Keratinocyte (primary cell): Measurements from ENCODE around the gene KIF3A. TPM values are rescaled to one million over a fixed set of nuclear protein-coding genes. Genes with fewer than 3 reads are reported as not detected.

ENCODE experiments used
- DNase-seq: peaks from one replicate; pipeline ENCODE4 v3.0.0-alpha.2; 2011; ENCODE audit warnings: low read depth, missing footprints, low spot score
- FAIRE-seq: peaks from 2 replicates; lab custom pipeline; 2011; peaks lifted over from hg19 to GRCh38; lab: Jason Lieb, UNC
- H2AFZ ChIP-seq: 2 replicates; pipeline ENCODE4 v1.6.0; 2012; ENCODE audit warnings: low read length, control low read depth, inconsistent platforms; ENCODE audit not compliant: control insufficient read depth
- H3K27ac ChIP-seq: 2 replicates; pipeline ENCODE4 v1.5.1; 2011; ENCODE audit warnings: low read length; ENCODE audit not compliant: control insufficient read depth, insufficient read depth
- H3K27me3 ChIP-seq: 3 replicates; pipeline ENCODE4 v1.6.0; 2011; ENCODE audit warnings: low read length; ENCODE audit not compliant: control insufficient read depth, insufficient read depth; ENCODE audit errors: extremely low read depth
- H3K36me3 ChIP-seq, 2 experiments: 2 replicates in 1 of 2; 3 replicates in 1 of 2; pipeline ENCODE4 v1.5.1; 2011; ENCODE audit warnings: low read length in 2 of 2, mild to moderate bottlenecking in 1 of 2; ENCODE audit not compliant: control insufficient read depth in 2 of 2, insufficient read depth in 2 of 2; ENCODE audit errors: extremely low read depth in 1 of 2
- H3K4me1 ChIP-seq: 3 replicates; pipeline ENCODE4 v1.5.1; 2011; ENCODE audit warnings: low read length; ENCODE audit not compliant: control insufficient read depth, insufficient read depth; ENCODE audit errors: extremely low read depth
- H3K4me2 ChIP-seq: 3 replicates; pipeline ENCODE4 v1.6.0; 2011; ENCODE audit warnings: low read depth, low read length; ENCODE audit not compliant: control insufficient read depth, insufficient read depth; ENCODE audit errors: extremely low read depth
- H3K4me3 ChIP-seq, 3 experiments: fragments of 200-600 bp in 1 of 3; sonication (generic) in 1 of 3; 2 replicates in 2 of 3; 3 replicates in 1 of 3; pipeline ENCODE4 v1.5.1; 2011 to 2016; ENCODE audit warnings: low read length in 3 of 3, mild to moderate bottlenecking in 3 of 3, control low read depth in 2 of 3, inconsistent platforms in 1 of 3, low read depth in 1 of 3, mixed read lengths in 1 of 3, mixed run types in 1 of 3, moderate library complexity in 1 of 3; ENCODE audit not compliant: control insufficient read depth in 2 of 3, insufficient read depth in 2 of 3; ENCODE audit errors: extremely low read depth in 1 of 3
- H3K79me2 ChIP-seq: 2 replicates; pipeline ENCODE4 v1.6.0; 2012; ENCODE audit warnings: low read length; ENCODE audit not compliant: control insufficient read depth, insufficient read depth
- H3K9ac ChIP-seq: 3 replicates; pipeline ENCODE4 v1.6.0; 2011; ENCODE audit warnings: low read length; ENCODE audit not compliant: control insufficient read depth, insufficient read depth; ENCODE audit errors: extremely low read depth
- H3K9me1 ChIP-seq: 3 replicates; pipeline ENCODE4 v1.6.0; 2011; ENCODE audit warnings: low read length; ENCODE audit not compliant: control insufficient read depth, insufficient read depth; ENCODE audit errors: extremely low read depth
- H3K9me3 ChIP-seq: 2 replicates; pipeline ENCODE4 v1.5.1; 2012; ENCODE audit warnings: low read depth, low read length; ENCODE audit not compliant: control insufficient read depth
- H4K20me1 ChIP-seq: 3 replicates; pipeline ENCODE4 v1.6.0; 2011; ENCODE audit warnings: low read length; ENCODE audit not compliant: control insufficient read depth, insufficient read depth; ENCODE audit errors: extremely low read depth
- CTCF ChIP-seq, 3 experiments: IDR thresholded peaks in 1 of 3; conservative IDR thresholded peaks in 1 of 3; optimal IDR thresholded peaks in 1 of 3; 2 replicates in 2 of 3; 3 replicates in 1 of 3; pipeline versions ENCODE3 to v1.5.1; 2011; ENCODE audit warnings: low read length in 3 of 3, mild to moderate bottlenecking in 3 of 3, moderate library complexity in 2 of 3, control low read depth in 1 of 3, inconsistent platforms in 1 of 3; ENCODE audit not compliant: insufficient read depth in 2 of 3; ENCODE audit errors: extremely low read depth in 1 of 3
- EZH2 ChIP-seq: IDR thresholded peaks from one replicate; pipeline ENCODE4 v1.6.1; 2012; ENCODE audit warnings: inconsistent platforms, mild to moderate bottlenecking, low read length, moderate library complexity
- dilution Hi-C: fragments of 300-500 bp; cut with MboI; formaldehyde crosslinking; loops from one replicate; pipeline ENCODE4 v1.7.0; 2020; ENCODE audit warnings: low sequenced_read_pairs; ENCODE audit not compliant: extremely low pct_ligation_motif_present
- polyA plus RNA-seq, 5 experiments: library from polyadenylated mRNA; depleted of rRNA in 3 of 5; stranded (reverse) in 3 of 5; stranded (forward) in 1 of 5; unstranded in 1 of 5; fragments of >200 nt; gene quantifications; 1 replicate in 1 of 5; 2 replicates in 3 of 5; 3 replicates in 1 of 5; pipeline versions ENCODE4 v1.2.1 to v1.2.3, GENCODE V29; 2011 to 2012; ENCODE audit warnings: missing spikeins in 2 of 5, low read depth in 1 of 5, low replicate concordance in 1 of 5

KIF3A gene
- polyA plus RNA-seq, 1 donor (not counting 4 experiments of a cell fraction or from before 2014, with no cell fraction given), result 15.4 TPM

GRCh38 chr5:132767150-132767549, 29.8 kb upstream of the KIF3A start:
- H3K27ac ChIP-seq, result no peak overlapping the region
- no peaks in the 10 kb centered on the region for H3K9me3 ChIP-seq
- dilution Hi-C loops, result no loop called here
- no peaks in the 10 kb centered on the region for H3K4me1 ChIP-seq
- FAIRE-seq, result no peak
- peaks cover 12 to 20% of the 10 kb centered on the region in 2 experiments for H3K36me3 ChIP-seq
- no peaks in the 10 kb centered on the region for H4K20me1 ChIP-seq
- no peak for TF ChIP-seq EZH2
- peaks cover 29% of the 10 kb centered on the region for H3K79me2 ChIP-seq
- no peak overlapping the region for H3K4me3 ChIP-seq
- H3K4me2 ChIP-seq, result no peak overlapping the region
- peaks cover under 1% of the 10 kb centered on the region for H3K9me1 ChIP-seq
- H3K9ac ChIP-seq, result no peak overlapping the region
- no peak for DNase-seq
- H3K27me3 ChIP-seq, result no peaks in the 10 kb centered on the region
- H2AFZ ChIP-seq, result no peak overlapping the region

GRCh38 chr5:132766806-132767055, 29.4 kb upstream of the KIF3A start:
- no peak for FAIRE-seq
- no peak for DNase-seq
- H3K4me1 ChIP-seq, result no peaks in the 10 kb centered on the region

More at GRCh38 chr5:132766806-132767055, 29.4 kb upstream of the KIF3A start:
- Histone ChIP-seq H3K4me3 (no peak overlapping the region), H3K9me3 (no peaks in the 10 kb centered on the region), H3K36me3 (peaks cover 15 to 19% of the 10 kb centered on the region in 2 experiments), H3K9me1 (no peaks in the 10 kb centered on the region), H4K20me1 (no peaks in the 10 kb centered on the region), H3K79me2 (peaks cover 26% of the 10 kb centered on the region), H3K9ac (no peak overlapping the region), H3K27me3 (no peaks in the 10 kb centered on the region), H3K27ac (no peak overlapping the region), H2AFZ (no peak overlapping the region), H3K4me2 (no peak overlapping the region)
- dilution Hi-C loops, result no loop called here
- no peak for TF ChIP-seq EZH2
- no peak for TF ChIP-seq CTCF (optimal IDR thresholded peaks at IDR 0.05 in 1 of 3, IDR thresholded peaks at IDR 0.05 in 1 of 3, conservative IDR thresholded peaks at IDR 0.05 in 1 of 3; ENCODE audit: extremely low read depth in 1 of 3, insufficient read depth in 2 of 3, low read length in 3 of 3)
